ENCODE measurements around the gene VPS37B.

VPS37B gene

DNA sequence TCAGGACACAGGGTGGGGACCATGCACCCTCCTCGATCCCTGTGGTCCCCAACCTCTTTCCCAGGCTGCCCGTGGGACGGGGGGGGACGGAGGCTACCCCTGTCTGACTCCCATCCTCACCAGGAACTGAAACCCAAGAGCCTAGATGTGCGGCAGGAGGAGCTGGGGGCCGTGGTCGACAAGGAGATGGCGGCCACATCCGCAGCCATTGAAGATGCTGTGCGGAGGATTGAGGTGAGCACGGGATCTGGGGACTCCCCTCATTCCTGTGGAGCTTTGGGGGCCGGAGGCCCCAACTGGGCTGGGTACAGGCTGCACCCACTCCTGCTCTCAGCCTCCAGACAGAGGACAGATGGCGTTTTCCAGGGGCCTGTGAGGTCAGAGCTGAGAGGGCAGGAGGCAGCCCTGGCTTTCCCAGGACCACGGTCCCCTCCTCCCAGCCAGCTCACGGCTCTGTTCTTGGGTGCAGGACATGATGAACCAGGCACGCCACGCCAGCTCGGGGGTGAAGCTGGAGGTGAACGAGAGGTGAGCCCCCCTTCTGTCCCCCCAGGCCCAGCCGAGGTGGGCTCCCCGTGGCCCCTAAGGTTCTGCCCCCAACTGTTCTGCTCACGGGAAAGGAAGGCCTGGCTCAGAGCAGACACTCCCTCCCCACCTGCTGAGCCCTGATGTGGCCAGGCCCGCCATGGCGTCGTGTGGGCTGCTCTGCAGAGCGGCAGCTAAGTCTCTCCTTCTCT is 36.5 kb downstream of the VPS37B start:
- Histone ChIP-seq H3K27me3 (ENCODE audit: insufficient read depth, low read depth, severe bottlenecking) (no peaks in the 10 kb centered on the region), H3K27ac (peak overlapping the region; percentile 73), H3K36me3 (peaks cover 43% of the 10 kb centered on the region), H3K4me3 (ENCODE audit: low read depth, low read length) (peak overlapping the region; percentile 11), H3K9me3 (ENCODE audit: severe bottlenecking) (no peaks in the 10 kb centered on the region)
- TF ChIP-seq, protein P1, sequence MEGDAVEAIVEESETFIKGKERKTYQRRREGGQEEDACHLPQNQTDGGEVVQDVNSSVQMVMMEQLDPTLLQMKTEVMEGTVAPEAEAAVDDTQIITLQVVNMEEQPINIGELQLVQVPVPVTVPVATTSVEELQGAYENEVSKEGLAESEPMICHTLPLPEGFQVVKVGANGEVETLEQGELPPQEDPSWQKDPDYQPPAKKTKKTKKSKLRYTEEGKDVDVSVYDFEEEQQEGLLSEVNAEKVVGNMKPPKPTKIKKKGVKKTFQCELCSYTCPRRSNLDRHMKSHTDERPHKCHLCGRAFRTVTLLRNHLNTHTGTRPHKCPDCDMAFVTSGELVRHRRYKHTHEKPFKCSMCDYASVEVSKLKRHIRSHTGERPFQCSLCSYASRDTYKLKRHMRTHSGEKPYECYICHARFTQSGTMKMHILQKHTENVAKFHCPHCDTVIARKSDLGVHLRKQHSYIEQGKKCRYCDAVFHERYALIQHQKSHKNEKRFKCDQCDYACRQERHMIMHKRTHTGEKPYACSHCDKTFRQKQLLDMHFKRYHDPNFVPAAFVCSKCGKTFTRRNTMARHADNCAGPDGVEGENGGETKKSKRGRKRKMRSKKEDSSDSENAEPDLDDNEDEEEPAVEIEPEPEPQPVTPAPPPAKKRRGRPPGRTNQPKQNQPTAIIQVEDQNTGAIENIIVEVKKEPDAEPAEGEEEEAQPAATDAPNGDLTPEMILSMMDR (IDR thresholded peaks at IDR 0.05; ENCODE audit: low read depth, low read length): no peak
- DNase-seq: peak; percentile 77

DNA sequence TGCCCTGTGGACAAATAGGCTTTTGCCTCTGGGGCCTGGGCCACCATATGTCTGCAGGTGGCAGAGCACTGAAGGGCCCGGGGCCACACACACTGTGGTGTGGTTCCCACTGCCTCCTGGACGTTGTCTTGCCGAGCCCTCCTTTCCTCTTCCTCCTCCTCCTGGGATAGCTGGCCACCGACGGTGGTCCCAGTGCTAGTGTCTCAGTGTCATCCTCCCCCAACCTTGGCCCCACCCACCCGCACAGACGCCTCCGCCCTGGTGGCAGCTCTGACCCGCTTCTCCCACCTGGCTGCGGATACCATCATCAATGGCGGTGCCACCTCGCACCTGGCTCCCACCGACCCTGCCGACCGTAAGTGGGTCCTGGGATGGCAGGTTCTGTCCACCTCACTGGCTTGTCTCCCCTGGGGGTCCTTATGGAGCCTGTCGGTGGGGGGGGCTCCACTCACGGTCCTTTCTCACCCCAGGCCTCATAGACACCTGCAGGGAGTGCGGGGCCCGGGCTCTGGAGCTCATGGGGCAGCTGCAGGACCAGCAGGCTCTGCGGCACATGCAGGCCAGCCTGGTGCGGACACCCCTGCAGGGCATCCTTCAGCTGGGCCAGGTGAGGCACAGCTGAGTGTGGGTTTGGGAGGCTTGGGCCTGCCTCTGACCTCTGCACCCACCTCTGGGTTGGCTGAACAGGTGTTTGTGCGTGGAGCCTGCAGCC is 37.2 kb downstream of the VPS37B start:
- Histone ChIP-seq H3K27ac (peak overlapping the region; percentile 73), H3K4me3 (ENCODE audit: low read depth, low read length) (no peak overlapping the region), H3K9me3 (ENCODE audit: severe bottlenecking) (no peaks in the 10 kb centered on the region), H3K36me3 (peaks cover 39% of the 10 kb centered on the region), H3K27me3 (ENCODE audit: insufficient read depth, low read depth, severe bottlenecking) (no peaks in the 10 kb centered on the region)
- DNase-seq: no peak
- TF ChIP-seq, protein P1 (IDR thresholded peaks at IDR 0.05; ENCODE audit: low read depth, low read length): no peak

DNA sequence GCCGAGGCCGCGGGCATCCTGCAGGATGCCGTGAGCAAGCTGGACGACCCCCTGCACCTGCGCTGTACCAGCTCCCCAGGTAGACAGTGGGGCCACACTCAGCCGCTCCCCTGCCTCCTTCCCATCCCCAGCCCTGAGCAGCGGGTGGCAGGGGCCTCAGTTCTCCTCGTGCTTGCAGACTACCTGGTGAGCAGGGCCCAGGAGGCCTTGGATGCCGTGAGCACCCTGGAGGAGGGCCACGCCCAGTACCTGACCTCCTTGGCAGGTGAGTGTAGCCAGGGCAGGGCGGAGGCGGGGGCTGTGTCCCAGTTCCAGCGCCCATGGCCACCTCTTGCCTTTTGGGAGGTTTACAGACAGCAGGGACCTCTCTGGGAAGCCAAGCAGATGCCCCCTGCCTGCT is 37.8 kb downstream of the VPS37B start:
- Histone ChIP-seq H3K27me3 (ENCODE audit: insufficient read depth, low read depth, severe bottlenecking) (no peaks in the 10 kb centered on the region), H3K9me3 (ENCODE audit: severe bottlenecking) (no peaks in the 10 kb centered on the region), H3K27ac (no peak overlapping the region), H3K4me3 (ENCODE audit: low read depth, low read length) (no peak overlapping the region), H3K36me3 (peaks cover 34% of the 10 kb centered on the region)
- TF ChIP-seq, protein P1 (IDR thresholded peaks at IDR 0.05; ENCODE audit: low read depth, low read length): no peak
- DNase-seq: no peak

DNA sequence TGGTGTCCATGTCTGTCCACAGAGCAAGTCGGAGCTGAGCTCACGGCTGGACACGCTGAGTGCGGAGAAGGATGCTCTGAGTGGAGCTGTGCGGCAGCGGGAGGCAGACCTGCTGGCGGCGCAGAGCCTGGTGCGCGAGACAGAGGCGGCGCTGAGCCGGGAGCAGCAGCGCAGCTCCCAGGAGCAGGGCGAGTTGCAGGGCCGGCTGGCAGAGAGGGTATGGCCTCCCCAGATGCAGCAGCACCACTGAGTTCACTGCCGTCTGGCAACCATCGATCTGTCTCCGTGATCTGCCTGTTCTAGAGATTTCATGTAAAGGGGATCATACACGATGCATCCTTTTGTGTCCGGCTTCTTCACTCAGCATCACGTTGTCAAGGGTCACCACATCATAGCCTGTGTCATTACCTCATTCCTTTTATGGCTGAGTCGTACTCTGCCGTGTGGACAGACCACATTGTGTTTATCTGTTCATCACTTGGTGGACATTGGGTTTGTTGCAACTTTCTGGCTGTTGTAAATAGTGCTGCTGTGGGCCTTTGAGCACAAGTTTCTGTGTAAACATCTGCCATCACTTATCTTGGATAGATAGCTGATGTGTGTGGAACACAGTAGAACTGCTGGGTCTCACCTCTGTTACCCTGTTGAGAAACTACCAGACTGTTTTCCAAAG is 38.8 kb downstream of the VPS37B start:
- Histone ChIP-seq H3K27me3 (ENCODE audit: insufficient read depth, low read depth, severe bottlenecking) (no peaks in the 10 kb centered on the region), H3K27ac (no peak overlapping the region), H3K36me3 (peaks cover 29% of the 10 kb centered on the region), H3K4me3 (ENCODE audit: low read depth, low read length) (no peak overlapping the region), H3K9me3 (ENCODE audit: severe bottlenecking) (no peaks in the 10 kb centered on the region)
- DNase-seq: no peak
- TF ChIP-seq, protein P1 (IDR thresholded peaks at IDR 0.05; ENCODE audit: low read depth, low read length): no peak

DNA sequence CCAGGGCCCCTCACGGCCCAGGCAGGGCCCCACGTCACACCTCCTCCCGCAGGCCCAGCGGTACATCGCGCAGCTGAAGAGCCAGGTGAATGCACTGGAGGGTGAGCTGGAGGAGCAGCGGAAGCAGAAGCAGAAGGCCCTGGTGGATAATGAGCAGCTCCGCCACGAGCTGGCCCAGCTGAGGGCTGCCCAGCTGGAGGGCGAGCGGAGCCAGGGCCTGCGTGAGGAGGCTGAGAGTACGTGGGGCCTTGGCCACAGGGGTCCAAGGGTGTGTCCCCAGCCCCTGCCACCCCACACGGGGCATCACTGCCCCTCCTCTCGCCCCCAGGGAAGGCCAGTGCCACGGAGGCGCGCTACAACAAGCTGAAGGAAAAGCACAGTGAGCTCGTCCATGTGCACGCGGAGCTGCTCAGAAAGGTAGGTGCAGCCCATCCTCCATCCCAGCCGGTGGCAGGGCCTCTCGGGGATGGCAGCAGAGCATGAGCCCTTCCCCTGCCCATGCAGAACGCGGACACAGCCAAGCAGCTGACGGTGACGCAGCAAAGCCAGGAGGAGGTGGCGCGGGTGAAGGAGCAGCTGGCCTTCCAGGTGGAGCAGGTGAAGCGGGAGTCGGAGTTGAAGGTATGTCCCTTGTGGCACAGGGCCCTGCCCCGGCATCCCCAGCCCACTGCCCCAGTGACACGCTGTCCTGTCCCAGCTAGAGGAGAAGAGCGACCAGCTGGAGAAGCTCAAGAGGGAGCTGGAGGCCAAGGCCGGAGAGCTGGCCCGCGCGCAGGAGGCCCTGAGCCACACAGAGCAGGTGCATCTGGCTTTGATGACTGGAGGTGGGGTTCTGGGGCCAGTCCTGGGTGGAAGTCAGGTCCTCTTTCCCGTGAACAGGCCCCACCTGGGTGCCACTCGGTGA is 39.7 kb downstream of the VPS37B start:
- Histone ChIP-seq H3K27ac (no peak overlapping the region), H3K27me3 (ENCODE audit: insufficient read depth, low read depth, severe bottlenecking) (no peaks in the 10 kb centered on the region), H3K4me3 (ENCODE audit: low read depth, low read length) (no peak overlapping the region), H3K9me3 (ENCODE audit: severe bottlenecking) (no peaks in the 10 kb centered on the region), H3K36me3 (peaks cover 19% of the 10 kb centered on the region)
- TF ChIP-seq, protein P1 (IDR thresholded peaks at IDR 0.05; ENCODE audit: low read depth, low read length): no peak
- no peak for DNase-seq
